A549 (cell line): ENCODE data around the gene EIF4G3.

Experiments
- BHLHE40 ChIP-seq: IDR thresholded peaks from 2 replicates; pipeline ENCODE4 v1.6.1; 2012; ENCODE audit warnings: low read depth, low read length, inconsistent platforms
- CHD2 ChIP-seq: fragments of 150-350 bp; IDR thresholded peaks from 2 replicates; pipeline ENCODE4 v1.6.1; 2014; ENCODE audit warnings: low read length; ENCODE audit not compliant: partially characterized antibody
- CTCF ChIP-seq: fragments of >200 bp; sonication (Bioruptor Twin); formaldehyde crosslinking; IDR thresholded peaks from 3 replicates; pipeline ENCODE4 v1.5.1; 2016
- EHF ChIP-seq: fragments of 250-450 bp; sonication (Bioruptor Pico); IDR thresholded peaks from 2 replicates; pipeline ENCODE4 v1.5.0; 2020; ENCODE audit warnings: mild to moderate bottlenecking
- FOSL2 ChIP-seq, 2 experiments: fragments of 450-650 bp in 1 of 2; fragments of >200 bp in 1 of 2; sonication (Bioruptor Twin) in 1 of 2; formaldehyde crosslinking; IDR thresholded peaks; 2 replicates each; pipeline versions ENCODE4 v1.5.0 to v1.6.1; 2016 to 2020; ENCODE audit warnings: mild to moderate bottlenecking in 1 of 2, moderate library complexity in 1 of 2
- HDAC2 ChIP-seq: fragments of 200-600 bp; sonication (generic); IDR thresholded peaks from 2 replicates; pipeline ENCODE4 v1.6.1; 2016
- KDM5A ChIP-seq: fragments of 200-600 bp; sonication (generic); IDR thresholded peaks from 2 replicates; pipeline ENCODE4 v1.6.1; 2016; ENCODE audit warnings: antibody characterized with exemption, mild to moderate bottlenecking
- POLR2A ChIP-seq: IDR thresholded peaks from 2 replicates; pipeline ENCODE4 v1.6.1; 2012; ENCODE audit warnings: mild to moderate bottlenecking, low read length
- POLR2AphosphoS2 ChIP-seq: conservative IDR thresholded peaks from 2 replicates; pipeline ENCODE4 v1.6.1; 2012; ENCODE audit warnings: low read length, improper control_type of control experiment, inconsistent platforms
- RCOR1 ChIP-seq: fragments of 150-350 bp; IDR thresholded peaks from 2 replicates; pipeline ENCODE4 v1.6.1; 2014; ENCODE audit warnings: antibody characterized with exemption, low read length, low read depth
- USF2 ChIP-seq: fragments of 450-650 bp; IDR thresholded peaks from 2 replicates; pipeline ENCODE4 v1.6.1; 2014; ENCODE audit warnings: antibody characterized with exemption

- TF ChIP-seq CHD2 = no peak
- no peak for TF ChIP-seq CTCF
- TF ChIP-seq POLR2AphosphoS2 = no peak
- TF ChIP-seq EHF (CRISPR knock-in tag) = no peak
- TF ChIP-seq KDM5A = no peak
- no peak for TF ChIP-seq USF2
- no peak for TF ChIP-seq RCOR1
- no peak for TF ChIP-seq HDAC2
- TF ChIP-seq BHLHE40 = no peak
- TF ChIP-seq POLR2A = no peak
- TF ChIP-seq FOSL2 (IDR thresholded peaks at IDR 0.05) = no peak
- no peak for TF ChIP-seq FOSL2 (CRISPR knock-in tag; IDR thresholded peaks at IDR 0.05)
These were observed 76.2 kb downstream of the EIF4G3 start for GRCh38 chr1:21100481-21100921.
